WTC11 (cell line): ENCODE results near the gene GJA3. TPM values are rescaled to one million over a fixed set of nuclear protein-coding genes. Genes with fewer than 3 reads are reported as not detected.

Source experiments
- ATAC-seq: fragments of 200-7000 bp; cut with Tn5 transposase; 2 replicates; pipeline ENCODE4 v1.10.0; 2021; ENCODE audit warnings: mild to moderate bottlenecking, moderate library complexity
- CTCF ChIA-PET: fragments of 300-600 bp; sonication (Branson Sonifier 250); formaldehyde crosslinking; loops from one replicate; lab custom pipeline; 2021; ENCODE audit warnings: antibody characterized with exemption; lab: Charles Lee
- POLR2A ChIA-PET: fragments of 350-600 bp; sonication (Branson Sonifier 250); formaldehyde crosslinking; loops from one replicate; lab custom pipeline; 2021; ENCODE audit warnings: antibody characterized with exemption; lab: Charles Lee
- DNase-seq: peaks from one replicate; pipeline ENCODE4 v3.0.0; 2021; ENCODE audit warnings: low spot score
- H3K27ac Mint-ChIP-seq: 2 replicates; pipeline ENCODE4 v1.8.0; 2021; ENCODE audit warnings: mixed read lengths
- H3K27me3 Mint-ChIP-seq: 2 replicates; pipeline ENCODE4 v1.8.0; 2021; ENCODE audit warnings: low read depth, mild to moderate bottlenecking, moderate library complexity, mixed read lengths
- H3K36me3 Mint-ChIP-seq: 2 replicates; pipeline ENCODE4 v1.8.0; 2021; ENCODE audit warnings: mixed read lengths
- H3K4me1 Mint-ChIP-seq: 2 replicates; pipeline ENCODE4 v1.8.0; 2022; ENCODE audit warnings: mixed read lengths
- H3K4me3 Mint-ChIP-seq: 2 replicates; pipeline ENCODE4 v1.8.0; 2021; ENCODE audit warnings: mild to moderate bottlenecking, moderate library complexity, mixed read lengths
- H3K9me3 Mint-ChIP-seq: 2 replicates; pipeline ENCODE4 v1.8.0; 2021; ENCODE audit warnings: mixed read lengths
- ATF3 ChIP-seq: sonication (generic); formaldehyde crosslinking; conservative IDR thresholded peaks from 2 replicates; pipeline ENCODE4 v1.8.1; 2022; ENCODE audit warnings: mild to moderate bottlenecking, missing genetic modification reagents
- CBFB ChIP-seq: sonication (generic); formaldehyde crosslinking; IDR thresholded peaks from 2 replicates; pipeline ENCODE4 v1.8.1; 2022; ENCODE audit warnings: mild to moderate bottlenecking, low read depth, missing genetic modification reagents
- CREM ChIP-seq: sonication (generic); formaldehyde crosslinking; IDR thresholded peaks from 2 replicates; pipeline ENCODE4 v1.8.1; 2022; ENCODE audit warnings: mild to moderate bottlenecking, missing genetic modification reagents, moderate library complexity
- EMX1 ChIP-seq: fragments of 250-450 bp; sonication (Bioruptor Pico); IDR thresholded peaks from 2 replicates; pipeline ENCODE4 v1.8.0; 2021; ENCODE audit warnings: mild to moderate bottlenecking
- FOXP4 ChIP-seq: sonication (generic); formaldehyde crosslinking; IDR thresholded peaks from 2 replicates; pipeline ENCODE4 v1.8.0; 2022; ENCODE audit warnings: mild to moderate bottlenecking, missing genetic modification reagents
- IRF2 ChIP-seq: sonication (generic); formaldehyde crosslinking; IDR thresholded peaks from 2 replicates; pipeline ENCODE4 v1.8.0; 2022; ENCODE audit warnings: low read depth, missing genetic modification reagents, borderline replicate concordance
- JAZF1 ChIP-seq: fragments of 250-450 bp; sonication (Bioruptor Pico); IDR thresholded peaks from 2 replicates; pipeline ENCODE4 v1.9.0; 2021; ENCODE audit warnings: moderate library complexity, mild to moderate bottlenecking, inconsistent platforms
- NFE2L1 ChIP-seq: sonication (generic); formaldehyde crosslinking; IDR thresholded peaks from 2 replicates; pipeline ENCODE4 v1.8.1; 2023; ENCODE audit warnings: missing genetic modification reagents
- NR1H2 ChIP-seq: sonication (generic); formaldehyde crosslinking; IDR thresholded peaks from 2 replicates; pipeline ENCODE4 v1.9.0; 2021; ENCODE audit warnings: mild to moderate bottlenecking, moderate library complexity, missing genetic modification reagents
- RELA ChIP-seq: sonication (generic); formaldehyde crosslinking; IDR thresholded peaks from 2 replicates; pipeline ENCODE4 v1.8.1; 2022; ENCODE audit warnings: missing genetic modification reagents, mild to moderate bottlenecking, borderline replicate concordance
- USF2 ChIP-seq: sonication (generic); formaldehyde crosslinking; IDR thresholded peaks from 2 replicates; pipeline ENCODE4 v1.8.1; 2023; ENCODE audit warnings: mild to moderate bottlenecking, missing genetic modification reagents, moderate library complexity
- ZNF121 ChIP-seq: sonication (generic); formaldehyde crosslinking; IDR thresholded peaks from 2 replicates; pipeline ENCODE4 v1.8.0; 2023; ENCODE audit warnings: missing genetic modification reagents
- ZNF281 ChIP-seq: sonication (generic); formaldehyde crosslinking; IDR thresholded peaks from 2 replicates; pipeline ENCODE4 v1.8.0; 2023; ENCODE audit warnings: mild to moderate bottlenecking, missing genetic modification reagents
- ZNF671 ChIP-seq: fragments of 250-450 bp; sonication (Bioruptor Pico); IDR thresholded peaks from 2 replicates; pipeline ENCODE4 v1.8.0; 2021; ENCODE audit warnings: mild to moderate bottlenecking
- total RNA-seq: library from RNA; stranded (reverse); gene quantifications from 3 replicates; pipeline ENCODE4 v1.2.3, GENCODE V29; 2021
- TF ChIP-seq, protein P1 (sequence below): fragments of 250-450 bp; sonication (Bioruptor Pico); IDR thresholded peaks from 2 replicates; pipeline ENCODE4 v1.9.0; 2021; ENCODE audit warnings: mild to moderate bottlenecking, borderline replicate concordance

Gene GJA3
- total RNA-seq, 1 experiment from 2014 or later, result 0.48 TPM

GRCh38 chr13:20175907-20176652 lies 15.2 kb upstream of the GJA3 start (continued):
- TF ChIP-seq FOXP4 (CRISPR knock-in tag), result no peak
- TF ChIP-seq CBFB (CRISPR knock-in tag), result no peak
- no peak for TF ChIP-seq NR1H2
- TF ChIP-seq, protein P1, sequence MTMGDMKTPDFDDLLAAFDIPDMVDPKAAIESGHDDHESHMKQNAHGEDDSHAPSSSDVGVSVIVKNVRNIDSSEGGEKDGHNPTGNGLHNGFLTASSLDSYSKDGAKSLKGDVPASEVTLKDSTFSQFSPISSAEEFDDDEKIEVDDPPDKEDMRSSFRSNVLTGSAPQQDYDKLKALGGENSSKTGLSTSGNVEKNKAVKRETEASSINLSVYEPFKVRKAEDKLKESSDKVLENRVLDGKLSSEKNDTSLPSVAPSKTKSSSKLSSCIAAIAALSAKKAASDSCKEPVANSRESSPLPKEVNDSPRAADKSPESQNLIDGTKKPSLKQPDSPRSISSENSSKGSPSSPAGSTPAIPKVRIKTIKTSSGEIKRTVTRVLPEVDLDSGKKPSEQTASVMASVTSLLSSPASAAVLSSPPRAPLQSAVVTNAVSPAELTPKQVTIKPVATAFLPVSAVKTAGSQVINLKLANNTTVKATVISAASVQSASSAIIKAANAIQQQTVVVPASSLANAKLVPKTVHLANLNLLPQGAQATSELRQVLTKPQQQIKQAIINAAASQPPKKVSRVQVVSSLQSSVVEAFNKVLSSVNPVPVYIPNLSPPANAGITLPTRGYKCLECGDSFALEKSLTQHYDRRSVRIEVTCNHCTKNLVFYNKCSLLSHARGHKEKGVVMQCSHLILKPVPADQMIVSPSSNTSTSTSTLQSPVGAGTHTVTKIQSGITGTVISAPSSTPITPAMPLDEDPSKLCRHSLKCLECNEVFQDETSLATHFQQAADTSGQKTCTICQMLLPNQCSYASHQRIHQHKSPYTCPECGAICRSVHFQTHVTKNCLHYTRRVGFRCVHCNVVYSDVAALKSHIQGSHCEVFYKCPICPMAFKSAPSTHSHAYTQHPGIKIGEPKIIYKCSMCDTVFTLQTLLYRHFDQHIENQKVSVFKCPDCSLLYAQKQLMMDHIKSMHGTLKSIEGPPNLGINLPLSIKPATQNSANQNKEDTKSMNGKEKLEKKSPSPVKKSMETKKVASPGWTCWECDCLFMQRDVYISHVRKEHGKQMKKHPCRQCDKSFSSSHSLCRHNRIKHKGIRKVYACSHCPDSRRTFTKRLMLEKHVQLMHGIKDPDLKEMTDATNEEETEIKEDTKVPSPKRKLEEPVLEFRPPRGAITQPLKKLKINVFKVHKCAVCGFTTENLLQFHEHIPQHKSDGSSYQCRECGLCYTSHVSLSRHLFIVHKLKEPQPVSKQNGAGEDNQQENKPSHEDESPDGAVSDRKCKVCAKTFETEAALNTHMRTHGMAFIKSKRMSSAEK (CRISPR knock-in tag), result no peak
- no peak for TF ChIP-seq ZNF121 (CRISPR knock-in tag)
- TF ChIP-seq ZNF671 (CRISPR knock-in tag), result no peak

- ATAC-seq, result no peak
- TF ChIP-seq EMX1 (CRISPR knock-in tag) (no peak), RELA (no peak)
- Mint-ChIP-seq H3K27ac (no peak overlapping the region), H3K9me3 (no peaks in the 10 kb centered on the region), H3K36me3 (no peaks in the 10 kb centered on the region), H3K4me3 (no peak overlapping the region), H3K27me3 (no peaks in the 10 kb centered on the region; the same call in 1 of the 2 replicates), H3K4me1 (peaks cover 6% of the 10 kb centered on the region; the same call in 1 of the 2 replicates)
- ChIA-PET CTCF (no interaction called here), POLR2A (no interaction called here)
- DNase-seq, result no peak
Observed at GRCh38 chr13:20175406-20175794, 14.5 kb upstream of the GJA3 start.

DNA sequence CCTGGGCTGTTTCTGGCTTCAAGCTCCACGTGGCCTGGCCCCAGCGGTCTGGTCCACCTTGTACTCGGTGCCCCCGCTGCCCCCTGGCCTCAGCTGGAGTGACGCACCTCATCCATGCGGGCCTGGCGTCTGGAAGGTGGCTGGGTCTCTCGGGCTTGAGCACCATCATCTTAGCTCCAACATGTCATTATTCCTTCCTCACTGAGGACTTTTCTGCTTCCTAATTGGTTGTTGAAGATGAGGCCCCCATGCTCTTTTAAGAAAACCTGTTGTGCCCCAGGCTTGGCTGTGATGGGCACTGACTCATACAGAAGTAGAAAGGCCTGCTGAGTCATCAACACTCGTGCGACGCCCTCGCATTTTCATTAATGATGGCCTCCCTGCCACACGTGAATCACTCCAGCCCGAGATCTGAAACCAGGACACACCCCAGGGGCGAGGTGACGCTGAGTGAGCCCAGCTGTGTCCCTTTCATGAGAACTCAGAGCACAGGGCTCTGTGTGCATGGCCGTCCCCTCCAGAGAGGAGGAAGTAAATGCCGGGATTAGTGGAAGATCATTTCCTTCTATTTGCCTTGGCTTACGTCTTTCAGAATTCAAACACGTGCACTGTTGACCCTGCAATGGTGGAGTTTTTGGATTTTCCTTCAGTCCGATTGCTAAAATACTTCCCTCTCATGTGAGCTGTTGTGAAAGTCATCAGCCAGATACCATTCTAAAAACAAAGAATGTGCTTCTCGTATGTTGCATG lies 14.0 kb upstream of the GJA3 start:
- Mint-ChIP-seq H3K36me3 (no peaks in the 10 kb centered on the region), H3K4me1 (peaks cover 6% of the 10 kb centered on the region; the same call in 1 of the 2 replicates), H3K27me3 (no peaks in the 10 kb centered on the region; the same call in 1 of the 2 replicates), H3K9me3 (no peaks in the 10 kb centered on the region), H3K4me3 (no peak overlapping the region), H3K27ac (no peak overlapping the region)
- ChIA-PET CTCF (interaction anchor here (0.7 kb wide), 1 partner anchor 22 kb away, joined by 3 read pairs; no protein-coding TSS in a partner anchor), POLR2A (no interaction called here)
- ATAC-seq, result peak; percentile 47
- DNase-seq, result no peak
- TF ChIP-seq ZNF121 (CRISPR knock-in tag) (no peak), USF2 (CRISPR knock-in tag) (no peak), IRF2 (CRISPR knock-in tag) (no peak), CBFB (CRISPR knock-in tag) (no peak), CREM (CRISPR knock-in tag) (no peak), ATF3 (CRISPR knock-in tag) (no peak), RELA (no peak), ZNF281 (CRISPR knock-in tag) (no peak), JAZF1 (CRISPR knock-in tag) (no peak), NFE2L1 (CRISPR knock-in tag) (no peak), ZNF671 (CRISPR knock-in tag) (no peak), FOXP4 (CRISPR knock-in tag) (no peak)
